Kidney glomerular epithelial cell (primary cell): ENCODE data around the gene CDKN2AIP.
"Not testable (repeated sequence)": the region's sequence is repeated elsewhere in the genome, so short reads cannot be mapped to it uniquely, and the experiment has no call there.

Source experiments
- DNase-seq: peaks from one replicate; lab custom pipeline; 2025; lab: John Stamatoyannopoulos, UW

The CDKN2AIP gene

DNA sequence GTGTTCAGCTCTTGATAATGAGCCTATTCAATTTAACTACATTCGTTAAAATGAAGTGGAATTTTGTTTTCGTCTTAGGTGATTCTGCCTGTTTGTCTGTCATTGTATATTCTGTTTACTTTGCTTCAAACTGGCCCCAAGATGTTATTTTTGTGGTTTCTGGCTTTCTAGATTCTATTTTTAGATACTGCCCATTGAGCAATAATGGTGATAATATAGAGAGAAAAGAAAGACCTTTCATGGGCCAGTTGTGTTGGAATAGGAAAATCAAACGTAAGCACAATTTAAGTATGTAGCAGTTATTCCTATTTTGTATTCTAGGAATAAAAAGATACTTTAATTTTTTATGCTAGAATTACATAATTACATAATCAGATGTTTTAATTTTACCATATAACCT is 4.0 kb downstream of the CDKN2AIP start:
- DNase-seq = no peak

DNA sequence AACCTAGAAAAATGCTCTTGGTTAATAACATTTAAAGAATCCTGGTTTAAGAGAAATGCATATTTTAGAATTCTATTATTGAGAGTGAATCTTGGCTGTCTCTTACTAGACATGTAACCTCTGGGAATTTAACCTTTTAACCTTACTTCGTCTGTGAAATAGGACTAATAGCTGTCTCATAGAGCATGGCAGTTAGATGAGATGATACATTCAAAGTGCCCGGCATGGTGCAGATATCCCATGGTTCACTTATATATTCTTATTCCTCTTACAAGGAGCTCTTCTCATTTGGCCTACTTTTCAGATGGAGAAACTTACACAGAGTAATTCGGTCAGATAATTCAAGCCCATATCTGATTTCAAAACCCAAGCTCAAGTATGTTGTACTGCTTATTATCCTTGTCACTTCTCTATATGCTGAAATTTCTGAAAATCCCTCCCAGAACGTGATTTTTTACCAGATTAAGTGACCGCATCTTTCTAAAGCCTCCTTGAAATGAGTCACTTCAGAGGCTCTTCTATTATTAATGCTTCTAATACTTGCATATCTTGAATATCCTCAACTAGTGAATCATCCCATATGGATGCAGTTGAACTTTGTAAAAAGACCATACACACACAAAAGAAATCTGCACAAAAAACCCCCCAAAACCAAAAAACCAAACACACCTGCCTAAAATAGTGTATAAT is 4.9 kb downstream of the CDKN2AIP start:
- DNase-seq = no peak

DNA sequence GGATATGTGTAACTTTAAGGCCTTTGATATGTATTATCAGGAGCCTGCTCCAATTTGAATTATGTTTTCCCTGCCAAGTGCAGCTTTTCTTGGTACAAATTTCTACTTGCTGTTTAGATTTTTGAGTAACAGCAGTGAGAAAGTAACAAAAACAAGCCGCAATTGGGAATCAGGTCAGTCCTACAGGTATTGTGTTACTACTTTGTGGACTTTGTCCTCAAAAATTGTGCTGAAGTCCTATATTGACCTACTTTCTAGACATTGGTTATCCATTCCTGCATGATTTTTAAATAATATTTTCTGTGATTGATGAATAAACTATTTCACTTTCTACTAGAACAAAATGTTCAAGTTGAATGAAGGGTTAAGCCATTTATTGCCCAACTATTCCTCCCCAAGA is 5.7 kb downstream of the CDKN2AIP start:
- DNase-seq = no peak

DNA sequence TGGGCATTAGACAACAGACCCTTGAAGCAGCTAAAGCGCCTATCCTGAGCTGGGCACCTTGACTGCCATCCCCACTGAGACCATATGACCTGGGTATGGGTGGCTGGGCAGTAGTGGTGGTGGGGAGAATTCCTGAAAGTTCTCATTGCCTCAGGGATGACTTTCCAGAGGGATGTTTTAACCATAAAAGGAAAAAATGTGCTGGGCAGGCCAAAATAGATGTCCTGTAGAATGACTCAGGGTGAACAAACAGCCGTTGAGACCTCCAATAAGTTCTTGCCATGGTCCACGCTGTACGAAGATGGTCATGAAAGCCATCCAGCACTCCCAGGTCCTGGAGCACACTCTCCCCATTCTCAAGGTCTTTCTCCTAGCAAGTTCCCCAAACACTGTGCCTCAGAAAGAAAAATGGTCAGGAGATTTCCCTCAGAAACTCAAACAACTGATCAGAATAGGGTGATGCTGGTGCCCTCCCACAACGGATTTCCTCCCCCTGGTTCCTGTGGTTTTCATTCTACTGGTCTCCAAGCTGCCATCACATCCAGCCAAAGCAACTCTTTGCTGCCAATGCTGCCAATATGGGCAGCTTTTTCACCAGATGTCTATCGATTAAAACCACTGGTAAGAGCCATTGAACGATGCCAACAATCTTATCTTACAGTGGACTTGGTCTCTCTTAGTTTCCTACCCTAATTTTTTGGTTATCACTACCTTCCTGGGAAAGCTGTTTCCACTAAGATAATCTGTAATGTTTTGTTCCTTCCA is 11.2 kb downstream of the CDKN2AIP start:
- no peak for DNase-seq

DNA sequence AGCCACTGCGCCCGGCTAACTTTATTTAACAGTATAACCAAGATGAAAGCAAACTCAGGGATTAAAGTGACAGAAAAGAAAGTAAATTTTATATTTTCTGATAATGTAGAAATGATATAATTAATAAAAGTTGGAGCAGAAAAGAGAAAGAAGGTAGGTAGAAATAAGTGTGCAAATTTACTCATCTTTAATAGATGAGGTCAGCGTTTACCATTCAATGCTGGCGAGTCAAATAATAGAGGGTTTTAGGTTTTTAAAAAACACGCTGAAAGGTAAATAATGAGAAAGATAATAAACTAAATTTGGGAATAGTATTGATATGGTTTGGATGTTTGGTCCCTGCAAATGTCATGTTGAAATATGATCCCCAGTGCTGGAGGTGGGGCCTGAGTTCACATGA is 13.6 kb downstream of the CDKN2AIP start:
- DNase-seq = no peak

DNA sequence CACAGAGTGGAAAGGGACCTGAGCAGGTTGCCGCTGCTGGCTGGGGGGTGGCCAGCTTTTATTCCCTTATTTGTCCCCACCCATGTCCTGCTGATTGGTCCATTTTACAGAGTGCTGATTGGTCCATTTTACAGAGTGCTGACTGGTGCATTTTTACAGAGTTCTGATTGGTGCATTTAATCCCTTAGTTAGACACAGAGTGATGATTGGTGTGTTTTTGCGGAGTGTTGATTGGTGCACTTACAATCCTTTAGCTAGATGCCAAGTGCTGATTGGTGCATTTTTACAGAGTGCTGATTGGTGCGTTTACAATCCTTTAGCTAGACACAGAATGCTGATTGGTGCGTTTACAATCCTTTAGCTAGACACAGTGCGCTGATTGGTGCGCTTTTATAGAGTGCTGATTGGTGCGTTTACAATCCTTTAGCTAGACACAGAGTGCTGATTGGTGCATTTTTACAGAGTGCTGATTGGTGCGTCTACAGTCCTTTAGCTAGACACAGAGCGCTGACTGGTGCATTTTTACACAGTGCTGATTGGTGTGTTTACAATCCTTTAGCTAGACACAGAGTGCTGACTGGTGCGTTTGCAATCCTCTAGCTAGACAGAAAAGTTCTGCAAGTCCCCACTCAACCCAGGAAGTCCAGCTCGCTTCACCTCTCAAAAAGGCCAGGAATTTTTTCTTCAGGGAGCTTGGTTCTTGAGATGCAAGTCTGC is 19.6 kb downstream of the CDKN2AIP start:
- DNase-seq = not testable (repeated sequence)

DNA sequence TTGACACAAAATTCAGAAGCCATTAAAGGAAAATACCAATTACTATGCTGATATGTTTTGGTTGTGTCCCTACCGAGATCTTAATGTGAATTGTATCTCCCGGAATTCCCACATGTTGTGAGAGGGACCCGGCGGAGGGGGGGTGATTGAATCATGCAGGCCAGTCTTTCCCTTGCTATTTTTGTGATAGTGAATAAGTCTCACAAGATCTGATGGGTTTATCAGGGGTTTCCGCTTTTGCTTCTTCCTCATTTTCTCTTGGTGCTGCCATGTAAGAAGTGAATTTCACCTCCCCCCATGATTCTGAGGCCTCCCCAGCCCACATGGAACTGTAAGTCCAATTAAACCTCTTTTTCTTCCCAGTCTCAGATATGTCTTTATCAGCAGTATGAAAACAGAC is 21.4 kb downstream of the CDKN2AIP start:
- DNase-seq = not testable (repeated sequence)

DNA sequence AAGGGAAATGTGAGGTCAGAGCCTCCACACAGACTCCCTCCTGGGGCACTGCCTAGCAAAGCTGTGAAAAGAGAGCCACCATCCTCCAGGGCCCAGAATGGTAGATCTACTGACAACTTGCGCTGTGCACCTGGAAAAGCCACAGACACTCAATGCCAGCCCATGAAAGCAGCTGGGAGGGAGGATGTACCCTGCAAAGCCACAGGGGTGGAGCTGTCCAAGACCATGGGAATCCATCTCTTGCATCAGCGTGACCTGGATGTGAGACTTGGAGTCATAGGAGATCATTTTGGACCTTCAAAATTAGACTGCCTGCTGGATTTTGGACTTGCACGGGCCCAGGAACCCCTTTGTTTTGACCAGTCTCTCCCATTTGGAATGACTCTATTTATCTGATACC is 22.8 kb downstream of the CDKN2AIP start:
- no peak for DNase-seq

DNA sequence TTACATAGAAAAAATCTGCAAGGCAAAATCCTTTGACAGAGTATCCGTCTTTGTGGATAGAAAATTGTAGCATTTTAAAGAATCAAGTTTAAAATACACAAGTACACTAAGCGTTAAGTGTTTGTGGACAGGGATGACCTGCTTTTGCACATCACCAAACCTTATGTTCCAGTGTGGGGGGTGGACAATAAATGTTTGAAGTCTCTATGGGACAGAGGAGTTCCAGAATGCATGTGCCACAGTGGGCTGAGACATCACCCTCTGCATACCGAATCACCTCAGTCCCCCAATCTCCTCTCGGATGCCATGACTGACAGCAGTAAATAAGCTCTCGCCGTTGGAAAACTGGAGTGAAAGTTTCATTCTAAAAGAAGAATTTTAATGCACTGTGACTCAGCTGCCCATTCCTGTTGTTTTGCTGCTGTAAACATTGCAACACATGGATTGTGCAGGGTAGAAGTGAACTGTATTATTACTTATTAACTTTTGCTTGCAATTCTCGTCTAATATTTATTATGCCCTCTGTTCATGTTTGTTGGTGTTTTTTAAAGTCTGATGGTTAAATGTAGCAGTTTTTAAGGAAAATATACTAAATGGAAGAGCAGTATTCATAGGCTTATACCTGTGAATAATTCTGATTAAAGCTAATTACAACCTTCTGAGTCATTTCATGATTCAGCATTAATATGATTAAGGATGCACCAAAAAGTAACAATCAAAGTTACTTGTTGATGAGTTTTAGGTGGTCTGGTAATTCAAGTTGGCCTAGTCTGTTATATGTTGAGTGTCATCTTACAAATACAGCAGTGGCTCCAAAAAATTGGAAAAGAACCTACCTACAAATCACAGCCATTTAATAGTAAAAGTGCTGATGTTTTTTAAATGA is 24.0 kb downstream of the CDKN2AIP start:
- DNase-seq = no peak

DNA sequence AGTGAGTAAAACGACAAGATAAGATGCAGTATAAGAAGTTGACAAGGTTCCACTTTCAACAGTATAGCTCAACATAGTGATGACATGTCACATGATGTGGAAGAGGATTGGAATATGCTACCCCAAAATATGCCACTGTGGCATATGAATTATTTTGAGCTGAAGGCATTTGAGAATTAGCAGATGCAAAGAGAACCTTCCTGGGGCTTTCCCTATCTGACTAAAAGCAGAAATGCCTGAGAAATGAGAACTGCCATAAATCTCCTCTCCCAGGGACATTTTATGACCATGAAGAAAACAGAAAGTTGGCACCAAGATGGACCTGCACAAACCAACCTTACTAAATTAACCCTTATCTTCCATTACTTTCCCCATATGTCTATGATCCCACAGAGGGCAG is 24.8 kb downstream of the CDKN2AIP start:
- DNase-seq = no peak

DNA sequence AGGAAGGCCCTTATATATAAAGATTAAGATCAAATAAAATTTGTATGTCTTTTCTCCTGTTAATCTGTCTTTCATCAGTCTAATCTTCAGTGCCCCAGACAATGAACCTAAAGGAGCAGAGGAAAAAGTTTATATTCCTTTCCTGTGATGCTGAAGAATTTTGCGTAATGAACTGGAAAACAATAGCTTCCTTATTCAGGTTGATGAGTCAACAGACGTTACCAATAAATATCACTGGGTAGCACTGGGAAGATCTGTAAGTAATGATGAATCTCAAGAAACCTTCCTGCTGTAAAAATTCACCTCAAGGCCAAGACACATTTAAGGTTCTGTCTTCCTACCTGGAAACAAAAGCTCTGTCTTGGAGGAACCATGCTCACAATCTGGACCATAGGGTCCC is 25.5 kb downstream of the CDKN2AIP start:
- no peak for DNase-seq

DNA sequence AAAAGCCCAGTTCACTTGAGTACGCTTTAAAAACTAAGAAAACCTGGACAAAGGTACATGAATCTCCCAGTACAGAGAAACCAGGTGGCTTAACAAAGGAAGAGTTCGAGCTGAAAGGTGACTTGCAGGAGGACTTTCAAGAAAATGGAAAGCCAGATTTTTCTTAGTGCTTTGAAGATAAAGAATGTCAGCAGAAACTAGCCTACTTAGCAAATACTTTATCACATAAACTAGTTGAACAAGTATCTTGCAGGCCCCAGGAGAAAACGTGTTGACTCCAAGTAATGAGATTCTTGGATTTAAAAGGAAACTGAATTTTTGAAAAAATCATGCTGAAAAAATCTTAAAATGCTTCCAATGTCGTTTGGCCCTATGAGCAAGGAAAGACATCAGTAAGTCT is 26.4 kb downstream of the CDKN2AIP start:
- DNase-seq = no peak

DNA sequence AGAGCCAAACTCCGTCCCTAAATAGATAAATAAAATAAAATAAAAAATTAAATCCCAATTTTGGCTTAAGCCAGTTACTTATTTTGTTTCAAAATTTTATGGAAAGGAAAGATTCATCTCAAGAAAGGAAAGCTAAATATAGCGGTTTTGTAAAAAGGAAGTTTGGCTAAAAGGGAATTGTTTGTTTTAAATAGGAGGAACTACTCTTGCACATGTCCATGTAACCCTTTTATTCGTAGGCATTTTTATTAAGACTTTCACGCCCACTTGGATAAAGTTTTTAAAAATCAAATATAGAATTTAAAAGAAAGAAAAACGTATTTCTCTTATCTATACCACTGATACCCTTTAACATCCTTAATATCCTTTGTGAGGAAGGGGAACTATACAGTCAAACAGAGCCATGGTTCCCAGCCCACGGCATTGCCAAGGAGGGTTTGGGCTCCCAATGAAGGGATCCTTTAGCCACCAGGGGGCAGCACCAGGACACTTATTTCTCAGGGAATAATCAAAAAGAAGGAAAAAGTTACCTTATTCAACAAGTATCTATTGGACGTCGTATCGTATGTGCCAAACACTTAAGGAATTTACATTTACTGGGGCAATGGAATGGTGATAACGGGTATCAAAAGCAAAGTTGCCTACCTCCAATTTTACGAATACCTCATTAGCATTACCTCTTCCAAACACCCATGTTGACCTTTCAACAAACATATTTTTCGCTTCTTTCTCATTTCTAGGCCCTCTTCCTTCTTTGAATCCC is 27.7 kb downstream of the CDKN2AIP start:
- peak; percentile 23 for DNase-seq

DNA sequence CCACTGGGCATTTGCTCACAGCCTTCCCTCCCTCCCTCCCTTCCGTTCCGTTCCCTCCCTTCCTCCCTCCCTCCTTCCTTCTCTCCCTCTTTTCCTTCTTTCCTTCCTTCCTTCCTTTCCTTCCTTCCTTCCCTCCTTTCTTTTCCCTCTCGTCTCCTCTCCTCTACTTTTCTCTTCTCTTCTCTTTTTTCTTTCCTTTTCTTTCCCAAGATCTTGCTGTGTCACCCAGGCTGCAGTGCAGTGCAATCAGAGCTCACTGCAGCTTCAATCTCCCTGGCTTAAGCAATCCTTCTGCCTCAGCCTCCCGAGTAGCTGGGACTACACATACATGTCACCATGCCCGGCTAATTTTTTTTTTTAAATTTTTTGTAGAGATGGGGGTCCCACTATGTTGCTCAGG is 33.7 kb downstream of the CDKN2AIP start:
- DNase-seq = no peak

DNA sequence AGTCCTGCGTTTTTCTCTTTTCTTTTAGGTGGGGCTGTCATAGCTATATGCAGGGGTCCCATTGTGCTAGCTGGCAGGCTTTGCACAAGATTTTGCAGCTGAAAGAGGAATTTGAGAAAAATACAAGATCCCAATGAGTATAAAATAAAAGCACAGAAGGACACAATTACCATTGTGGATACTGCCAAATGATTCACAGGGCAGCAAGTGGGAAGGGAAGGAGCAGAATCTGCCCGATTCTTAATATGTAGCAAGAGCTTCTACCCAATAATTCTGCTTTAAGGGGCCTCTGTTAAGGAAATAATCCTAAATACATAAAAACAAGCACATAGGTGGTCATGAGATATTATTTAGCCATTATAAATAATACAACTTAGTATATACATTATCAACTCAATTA is 34.5 kb downstream of the CDKN2AIP start:
- no peak for DNase-seq

DNA sequence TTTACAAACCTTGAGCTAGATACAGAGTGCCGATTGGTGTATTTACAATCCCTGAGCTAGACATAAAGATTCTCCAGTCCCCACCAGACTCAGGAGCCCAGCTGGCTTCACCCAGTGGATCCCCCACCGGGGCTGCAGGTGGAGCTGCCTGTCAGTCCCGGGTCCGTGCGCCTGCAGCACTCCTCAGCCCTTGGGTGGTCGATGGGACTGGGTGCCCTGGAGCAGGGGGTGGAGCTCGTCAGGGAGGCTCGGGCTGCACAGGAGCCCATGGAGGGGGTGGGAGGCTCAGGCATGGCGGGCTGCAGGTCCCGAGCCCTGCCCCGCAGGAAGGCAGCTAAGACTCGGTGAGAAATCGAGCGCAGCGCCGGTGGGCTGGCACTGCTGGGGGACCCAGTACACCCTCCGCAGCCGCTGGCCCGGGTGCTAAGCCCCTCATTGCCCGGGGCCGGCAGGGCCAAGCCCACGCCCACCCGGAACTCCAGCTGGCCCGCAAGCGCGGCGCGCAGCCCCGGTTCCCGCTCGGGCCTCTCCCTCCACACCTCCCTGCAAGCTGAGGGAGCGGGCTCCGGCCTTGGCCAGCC is 38.2 kb downstream of the CDKN2AIP start:
- DNase-seq = not testable (repeated sequence)

DNA sequence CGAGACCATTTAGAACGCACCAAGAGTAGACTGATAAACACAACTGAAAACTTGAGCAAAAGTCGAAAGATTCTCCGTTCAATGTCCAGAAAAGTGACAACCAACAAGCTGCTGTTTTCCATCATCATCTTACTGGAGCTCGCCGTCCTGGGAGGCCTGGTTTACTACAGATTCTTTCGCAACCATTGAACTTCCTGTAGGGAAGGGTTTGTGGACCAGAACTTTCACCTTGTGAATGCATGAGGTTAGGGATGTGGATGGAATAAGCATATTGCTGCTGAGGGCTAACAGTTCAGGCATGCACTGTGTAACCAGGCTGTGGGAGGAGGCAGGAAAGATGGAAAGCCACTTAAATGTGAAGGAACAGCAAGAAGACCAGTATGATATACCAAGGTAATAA is 39.6 kb downstream of the CDKN2AIP start:
- DNase-seq = no peak

DNA sequence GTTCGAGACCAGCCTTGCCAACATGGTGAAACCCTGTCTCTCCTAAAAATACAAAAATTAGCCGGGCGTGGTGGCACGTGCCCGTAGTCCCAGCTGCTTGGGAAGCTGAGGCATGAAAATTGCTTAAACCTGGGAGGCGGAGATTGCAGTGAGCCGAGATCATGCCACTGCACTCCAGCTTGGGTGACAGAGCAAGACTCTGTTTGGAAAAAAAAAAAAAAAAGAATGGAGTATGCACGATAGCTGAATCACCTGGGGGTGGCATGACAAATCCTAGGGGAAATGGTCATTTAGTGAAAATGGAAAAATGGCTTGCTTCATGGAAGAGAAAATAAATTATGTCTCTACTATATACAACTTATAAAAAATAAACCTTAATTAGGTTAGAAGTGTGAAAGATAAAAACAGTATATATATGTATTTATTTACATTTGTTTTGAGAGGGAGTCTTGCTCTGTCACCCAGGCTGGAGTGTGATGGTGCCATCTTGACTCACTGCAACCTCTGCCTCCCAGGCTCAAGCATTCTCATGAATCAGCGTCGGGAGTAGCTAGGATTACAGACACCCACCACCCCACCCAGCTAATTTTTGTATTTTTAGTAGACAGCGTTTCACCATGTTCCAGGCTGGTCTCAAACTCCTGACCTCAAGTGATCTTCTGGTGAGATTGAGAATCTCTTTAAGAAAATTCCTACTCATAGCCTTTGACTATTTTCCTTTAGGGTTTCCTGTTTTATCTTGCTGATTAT is 41.1 kb downstream of the CDKN2AIP start:
- no peak for DNase-seq

DNA sequence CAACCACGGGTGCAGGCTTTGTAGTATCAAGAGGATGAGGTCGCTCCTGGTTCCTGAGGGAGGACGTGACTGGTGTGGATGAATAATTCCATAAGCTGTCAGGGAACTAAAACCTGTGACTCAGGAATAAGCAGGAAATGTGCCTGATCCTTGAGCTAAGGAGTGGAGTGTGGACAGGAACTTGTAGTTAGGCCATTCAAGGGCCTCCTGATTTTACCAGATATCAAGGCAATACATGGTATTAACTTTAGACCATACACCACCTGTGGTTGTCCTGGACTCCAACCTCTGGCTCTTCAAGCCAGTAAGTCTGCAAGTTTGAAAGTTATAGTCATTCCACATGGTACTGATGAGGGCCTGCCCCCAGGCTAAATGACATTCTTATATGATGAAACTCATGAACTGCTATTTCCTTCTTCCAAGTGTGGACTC is 48.4 kb downstream of the CDKN2AIP start:
- no peak for DNase-seq

DNA sequence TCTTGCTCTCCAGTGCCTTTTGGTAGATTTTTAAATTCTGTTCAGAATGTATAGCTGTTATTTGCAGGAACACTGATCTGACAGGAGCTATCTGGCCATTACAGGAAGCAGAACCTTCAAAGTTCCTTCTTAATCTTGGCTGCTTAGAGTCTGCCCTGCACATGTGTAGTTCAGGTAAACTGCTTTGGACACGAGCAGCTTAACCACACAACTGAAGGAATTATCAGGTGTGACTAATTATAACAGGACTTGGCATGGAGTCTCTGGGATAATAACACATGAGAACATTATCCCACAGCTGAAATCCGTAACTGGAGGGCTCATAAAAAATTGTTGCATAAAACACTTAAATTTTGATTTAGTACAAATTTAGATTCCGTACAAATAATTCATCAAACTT is 48.8 kb downstream of the CDKN2AIP start:
- no peak for DNase-seq
